ENCODE results near the gene TMEM88. TPM values are rescaled to one million over a fixed set of nuclear protein-coding genes. Genes with fewer than 3 reads are reported as not detected.

The TMEM88 gene
- total and polyA plus RNA-seq, 2 of the 13 experiments (the other 11 are each of a cell fraction or from before 2014, with no cell fraction given) = 0.31 to 0.66 TPM

DNA sequence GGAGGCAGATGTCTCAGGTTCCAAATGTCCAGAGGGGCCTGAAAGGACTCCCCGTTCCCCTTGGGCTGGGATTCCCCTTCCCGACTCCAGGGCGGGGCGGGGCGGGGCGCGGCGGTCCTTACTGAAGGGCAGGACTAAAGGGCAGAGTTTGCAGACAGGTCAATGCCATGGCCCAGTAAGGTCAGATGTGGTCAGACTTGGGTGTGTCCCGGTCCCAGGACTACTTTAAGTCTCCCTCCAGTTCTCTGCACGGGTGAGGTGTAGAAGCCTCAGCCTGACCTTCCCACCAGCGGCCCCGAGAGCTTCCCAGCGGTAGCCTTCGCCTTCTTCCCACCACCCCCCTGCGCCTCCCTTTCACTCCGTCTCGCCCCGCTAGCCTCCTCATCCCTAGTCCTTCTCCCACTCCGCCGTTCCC is 20.3 kb upstream of the TMEM88 start (continued):
- no peak for TF ChIP-seq ZNF30 (CRISPR knock-in tag; IDR thresholded peaks at IDR 0.05)

DNA sequence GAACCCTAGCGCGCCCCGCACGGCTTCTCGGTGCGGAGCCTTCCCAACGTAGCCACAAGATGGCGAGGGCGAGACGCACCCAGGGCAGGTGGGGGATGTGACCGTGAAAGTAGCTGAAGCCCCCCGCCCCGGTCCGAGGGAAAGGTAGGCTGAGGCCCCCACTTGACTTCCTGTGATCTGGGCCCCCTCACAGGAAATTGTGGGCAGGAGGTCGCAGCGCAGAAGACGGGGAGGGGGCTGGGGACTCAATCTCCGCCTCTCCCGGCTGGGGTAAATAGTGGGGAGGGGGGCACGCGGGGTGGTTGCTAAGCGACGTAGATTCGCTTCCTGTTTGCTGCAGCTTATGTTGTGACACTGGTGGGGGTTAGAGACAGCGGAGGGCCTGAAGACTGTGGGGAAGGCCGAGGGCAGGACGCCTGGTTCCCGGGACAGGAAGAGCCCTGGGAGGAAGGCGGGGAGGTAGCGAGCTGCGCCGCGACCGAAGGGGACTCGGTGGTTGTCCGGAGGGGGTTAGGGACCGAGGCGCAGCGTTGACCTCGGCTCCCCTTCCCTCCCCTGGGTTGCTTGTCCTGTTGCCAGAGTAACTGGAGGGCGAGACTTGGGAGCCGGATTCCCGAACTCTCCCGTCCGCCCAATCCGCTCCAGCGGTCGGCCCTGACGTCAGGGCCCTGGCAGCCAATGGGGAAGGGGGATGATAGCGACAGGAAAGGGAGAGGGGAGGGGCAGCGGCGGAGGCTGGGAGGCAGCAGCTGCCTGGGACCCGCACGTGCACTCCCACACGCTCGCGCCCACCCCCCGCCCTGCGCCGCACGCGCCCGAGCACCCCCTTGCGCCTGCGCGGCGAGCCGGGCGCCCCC is 19.7 kb upstream of the TMEM88 start:
- Histone ChIP-seq H3K79me2 (ENCODE audit: insufficient read depth, low read length) (peaks cover 16% of the 10 kb centered on the region), H2AFZ (ENCODE audit: low read length) (no peak overlapping the region), H3K4me3 (replicated peaks in 1 of 3; ENCODE audit: insufficient read depth in 1 of 3, low read depth in 2 of 3, low read length in 3 of 3) (peak overlapping the region; percentile 84 to 93 (median 92)), H3K4me2 (ENCODE audit: low read depth, low read length) (peak overlapping the region; percentile 84), H3K9me3 (ENCODE audit: low read length) (no peaks in the 10 kb centered on the region), H3K4me1 (ENCODE audit: insufficient read depth, low read length) (peaks cover 58% of the 10 kb centered on the region), H3K27me3 (ENCODE audit: control insufficient read depth in 1 of 2, insufficient read depth in 2 of 2, low read length in 2 of 2) (peaks cover 3 to 18% of the 10 kb centered on the region in 2 experiments; a peak in 4 of 5 replicates), H3K36me3 (replicated peaks in 1 of 2; ENCODE audit: control insufficient read depth in 1 of 2, insufficient read depth in 2 of 2, low read length in 2 of 2) (no peaks in the 10 kb centered on the region), H4K20me1 (ENCODE audit: insufficient read depth, low read length) (no peaks in the 10 kb centered on the region; the same call in 1 of the 2 replicates), H3K27ac (ENCODE audit: extremely low read length, insufficient read depth, low read length) (peak overlapping the region; percentile 92), H3K9ac (ENCODE audit: insufficient read depth, low read depth, low read length) (peak overlapping the region; percentile 89)
- intact Hi-C loops (cut with micrococcal nuclease; ENCODE audit: unreplicated experiment) (loop anchor here (5.0 kb wide), 1 partner anchor 88 kb away; no protein-coding TSS in a partner anchor), in situ Hi-C loops (cut with HindIII; ENCODE audit: extremely low pct_ligation_motif_present, low pct_unique_long_range_greater_than_20kb) (no loop called here)
- CTCF ChIA-PET (ENCODE audit: low intra/inter-chr PET ratio, low total read pairs) = interaction anchor here (1.1 to 1.2 kb wide), 2 partner anchors 17 to 63 kb away, joined by 5 to 6 read pairs; no protein-coding TSS in a partner anchor
- no TSS peak for BruUV-seq (replicated peaks)
- FAIRE-seq = peak; percentile 82
- POLR2A ChIA-PET = interaction anchor here (0.7 to 8.2 kb wide), 5 partner anchors 8 to 251 kb away, joined by 4 to 159 read pairs (median 31); partner anchors contain the start of genes CYB5D1, MPDU1, NAA38 and TMEM88
- DNase-seq (ENCODE audit: low spot score) = peak; percentile 96
- peak; percentile 65 for ATAC-seq
- WGBS (ENCODE audit: low lambda C conversion rate) = 1% methylated on average over 37 of the region's 69 CpGs
- TF ChIP-seq EHMT2 (IDR thresholded peaks at IDR 0.05; ENCODE audit: borderline replicate concordance, low read depth, low read length) (no peak), SOX5 (CRISPR knock-in tag; IDR thresholded peaks at IDR 0.05; ENCODE audit: borderline replicate concordance) (peak; percentile 58; the same call in 1 of the 2 replicates), ZFP37 (CRISPR knock-in tag; IDR thresholded peaks at IDR 0.05; ENCODE audit: borderline replicate concordance) (0 out of 2 replicates have a peak, but pooled peaks have one; percentile 9), REPIN1 (CRISPR knock-in tag; IDR thresholded peaks at IDR 0.05; ENCODE audit: borderline replicate concordance, low read depth) (peak; percentile 58), CC2D1A (CRISPR knock-in tag; IDR thresholded peaks at IDR 0.05) (no peak), ZNF441 (CRISPR knock-in tag; IDR thresholded peaks at IDR 0.05; ENCODE audit: borderline replicate concordance) (no peak), SMAD1 (CRISPR knock-in tag; IDR thresholded peaks at IDR 0.05; ENCODE audit: borderline replicate concordance, low read depth) (peak; percentile 41; the same call in 1 of the 2 replicates), NFYC (CRISPR knock-in tag; IDR thresholded peaks at IDR 0.05) (peak; percentile 86), NFKBIZ (CRISPR knock-in tag; IDR thresholded peaks at IDR 0.05) (no peak), JUND (CRISPR knock-in tag; IDR thresholded peaks at IDR 0.05) (no peak), ZNF296 (CRISPR knock-in tag; conservative IDR thresholded peaks at IDR 0.05) (no peak)
- TF ChIP-seq, protein P1, sequence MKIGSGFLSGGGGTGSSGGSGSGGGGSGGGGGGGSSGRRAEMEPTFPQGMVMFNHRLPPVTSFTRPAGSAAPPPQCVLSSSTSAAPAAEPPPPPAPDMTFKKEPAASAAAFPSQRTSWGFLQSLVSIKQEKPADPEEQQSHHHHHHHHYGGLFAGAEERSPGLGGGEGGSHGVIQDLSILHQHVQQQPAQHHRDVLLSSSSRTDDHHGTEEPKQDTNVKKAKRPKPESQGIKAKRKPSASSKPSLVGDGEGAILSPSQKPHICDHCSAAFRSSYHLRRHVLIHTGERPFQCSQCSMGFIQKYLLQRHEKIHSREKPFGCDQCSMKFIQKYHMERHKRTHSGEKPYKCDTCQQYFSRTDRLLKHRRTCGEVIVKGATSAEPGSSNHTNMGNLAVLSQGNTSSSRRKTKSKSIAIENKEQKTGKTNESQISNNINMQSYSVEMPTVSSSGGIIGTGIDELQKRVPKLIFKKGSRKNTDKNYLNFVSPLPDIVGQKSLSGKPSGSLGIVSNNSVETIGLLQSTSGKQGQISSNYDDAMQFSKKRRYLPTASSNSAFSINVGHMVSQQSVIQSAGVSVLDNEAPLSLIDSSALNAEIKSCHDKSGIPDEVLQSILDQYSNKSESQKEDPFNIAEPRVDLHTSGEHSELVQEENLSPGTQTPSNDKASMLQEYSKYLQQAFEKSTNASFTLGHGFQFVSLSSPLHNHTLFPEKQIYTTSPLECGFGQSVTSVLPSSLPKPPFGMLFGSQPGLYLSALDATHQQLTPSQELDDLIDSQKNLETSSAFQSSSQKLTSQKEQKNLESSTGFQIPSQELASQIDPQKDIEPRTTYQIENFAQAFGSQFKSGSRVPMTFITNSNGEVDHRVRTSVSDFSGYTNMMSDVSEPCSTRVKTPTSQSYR (CRISPR knock-in tag; IDR thresholded peaks at IDR 0.05; ENCODE audit: borderline replicate concordance) = peak; percentile 74; the same call in 1 of the 2 replicates
- TF ChIP-seq, protein P2, sequence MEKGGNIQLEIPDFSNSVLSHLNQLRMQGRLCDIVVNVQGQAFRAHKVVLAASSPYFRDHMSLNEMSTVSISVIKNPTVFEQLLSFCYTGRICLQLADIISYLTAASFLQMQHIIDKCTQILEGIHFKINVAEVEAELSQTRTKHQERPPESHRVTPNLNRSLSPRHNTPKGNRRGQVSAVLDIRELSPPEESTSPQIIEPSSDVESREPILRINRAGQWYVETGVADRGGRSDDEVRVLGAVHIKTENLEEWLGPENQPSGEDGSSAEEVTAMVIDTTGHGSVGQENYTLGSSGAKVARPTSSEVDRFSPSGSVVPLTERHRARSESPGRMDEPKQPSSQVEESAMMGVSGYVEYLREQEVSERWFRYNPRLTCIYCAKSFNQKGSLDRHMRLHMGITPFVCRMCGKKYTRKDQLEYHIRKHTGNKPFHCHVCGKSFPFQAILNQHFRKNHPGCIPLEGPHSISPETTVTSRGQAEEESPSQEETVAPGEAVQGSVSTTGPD (CRISPR knock-in tag; IDR thresholded peaks at IDR 0.05) = no peak
- TF ChIP-seq, protein P3, sequence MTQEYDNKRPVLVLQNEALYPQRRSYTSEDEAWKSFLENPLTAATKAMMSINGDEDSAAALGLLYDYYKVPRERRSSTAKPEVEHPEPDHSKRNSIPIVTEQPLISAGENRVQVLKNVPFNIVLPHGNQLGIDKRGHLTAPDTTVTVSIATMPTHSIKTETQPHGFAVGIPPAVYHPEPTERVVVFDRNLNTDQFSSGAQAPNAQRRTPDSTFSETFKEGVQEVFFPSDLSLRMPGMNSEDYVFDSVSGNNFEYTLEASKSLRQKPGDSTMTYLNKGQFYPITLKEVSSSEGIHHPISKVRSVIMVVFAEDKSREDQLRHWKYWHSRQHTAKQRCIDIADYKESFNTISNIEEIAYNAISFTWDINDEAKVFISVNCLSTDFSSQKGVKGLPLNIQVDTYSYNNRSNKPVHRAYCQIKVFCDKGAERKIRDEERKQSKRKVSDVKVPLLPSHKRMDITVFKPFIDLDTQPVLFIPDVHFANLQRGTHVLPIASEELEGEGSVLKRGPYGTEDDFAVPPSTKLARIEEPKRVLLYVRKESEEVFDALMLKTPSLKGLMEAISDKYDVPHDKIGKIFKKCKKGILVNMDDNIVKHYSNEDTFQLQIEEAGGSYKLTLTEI (CRISPR knock-in tag; conservative IDR thresholded peaks at IDR 0.05) = no peak

Measured in HepG2 (cell line).